COLO829 (cell line): ENCODE data around the gene FIGNL1.

ENCODE experiments used
- DNase-seq: peaks from one replicate; pipeline ENCODE4 v3.0.0; 2012; ENCODE audit warnings: low spot score

The FIGNL1 gene

DNA sequence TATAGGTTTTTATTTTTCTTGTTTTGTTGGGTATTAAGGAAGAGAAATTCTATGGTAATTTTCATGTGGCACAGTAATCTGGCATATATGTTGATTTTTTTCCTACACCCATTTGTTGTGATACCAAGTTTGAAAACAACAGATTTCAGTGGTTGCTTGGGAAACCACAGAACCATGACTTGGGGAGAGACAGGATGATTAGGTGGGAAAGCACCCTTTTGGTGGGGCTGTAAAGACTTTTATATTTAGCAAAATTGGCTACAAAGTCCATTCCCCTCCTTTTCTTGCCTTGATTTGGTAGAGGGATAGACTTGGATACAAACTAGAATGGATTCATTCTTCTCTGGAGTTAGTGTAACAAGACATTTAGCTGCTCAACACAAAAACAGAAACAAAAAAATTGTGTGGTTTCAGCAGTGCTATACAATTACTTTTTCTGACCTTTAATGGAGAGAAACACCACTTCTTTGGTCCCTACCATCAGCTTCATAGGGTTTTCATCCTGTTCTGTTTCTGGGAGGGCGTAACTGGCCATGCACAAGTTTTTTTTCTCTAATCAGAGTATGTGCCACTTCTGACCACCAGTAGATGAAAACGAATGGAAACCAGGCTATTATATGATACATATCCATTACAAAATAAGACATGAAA, 52.7 kb downstream of the FIGNL1 start:
- DNase-seq: no peak

DNA sequence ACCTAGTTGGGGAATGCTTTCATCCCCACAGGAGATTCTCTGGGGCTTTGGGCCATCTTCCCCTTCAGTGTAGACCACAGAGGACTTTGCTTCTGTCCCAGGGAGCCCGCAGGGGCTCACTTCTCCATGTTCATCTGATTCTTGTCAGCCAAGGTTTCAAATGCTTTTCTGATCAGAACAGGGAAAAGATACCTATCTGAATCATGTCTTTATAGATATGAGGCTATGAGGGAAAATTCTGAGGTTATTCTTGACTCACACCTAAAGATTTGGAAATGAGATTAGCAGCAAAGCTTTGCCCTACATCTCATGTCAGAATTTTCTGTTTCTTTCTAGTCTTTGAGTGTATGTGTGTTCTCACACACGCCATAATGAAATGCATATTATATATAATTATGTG, 53.3 kb downstream of the FIGNL1 start:
- no peak for DNase-seq

DNA sequence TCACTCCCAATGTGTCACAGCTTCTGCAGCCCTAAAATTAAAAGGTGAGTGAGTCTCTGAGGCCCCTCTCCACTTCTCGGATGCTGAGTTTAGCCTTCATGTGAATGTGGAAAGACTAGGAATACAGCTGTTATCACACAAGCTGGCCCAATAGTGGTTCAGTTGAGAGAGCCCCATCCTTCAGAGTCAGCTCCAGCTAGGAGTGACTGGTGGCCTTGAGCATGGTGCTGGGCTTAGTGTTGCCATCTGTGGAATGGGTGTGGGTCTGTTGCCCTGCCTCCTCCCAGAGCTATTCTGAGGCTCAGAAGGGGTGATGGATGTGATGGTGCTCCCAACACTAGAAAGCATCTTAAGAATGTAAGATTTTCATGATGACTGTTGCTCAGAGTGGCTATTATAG, 55.8 kb downstream of the FIGNL1 start:
- no peak for DNase-seq
